Measurements from ENCODE around the gene SLC39A8. TPM values are rescaled to one million over a fixed set of nuclear protein-coding genes. Genes with fewer than 3 reads are reported as not detected.

Gene SLC39A8
- total and polyA plus RNA-seq, 11 donors = 1.6 to 51.3 (median 2.9) TPM

GRCh38 chr4:102341201-102341600 is 4.1 kb downstream of the SLC39A8 start:
- no peaks in the 10 kb centered on the region for H3K9me3 ChIP-seq
- H3K27me3 ChIP-seq = no peaks in the 10 kb centered on the region
- H3K4me3 ChIP-seq = no peak overlapping the region
- no peak for DNase-seq
- no peaks in the 10 kb centered on the region for H3K36me3 ChIP-seq
- no peak overlapping the region for H3K27ac ChIP-seq
- ATAC-seq = no peak
- intact Hi-C loops (cut with DNase I) = loop anchor here in 3 of 10 donors (10.0 kb wide), 4 partner anchors 94 to 674 kb away; partner anchors contain the start of genes NFKB1 (in 1 of the 3) and SLC9B1 (in 1 of the 3)
- H3K4me1 ChIP-seq = peaks cover 0 to 49% (median 7%) of the 10 kb centered on the region in 12 donors
- TF ChIP-seq CTCF (IDR thresholded peaks at IDR 0.05) (no peak), POLR2A (IDR thresholded peaks at IDR 0.05) (no peak)

- WGBS, 4 donors = 90 to 100% (median 96%) methylated on average over 1 of the region's 1 CpG
- Histone ChIP-seq H3K27ac (no peak overlapping the region), H3K36me3 (no peaks in the 10 kb centered on the region), H3K9me3 (no peaks in the 10 kb centered on the region), H3K4me3 (no peak overlapping the region), H3K4me1 (peaks cover 0 to 38% (median 3%) of the 10 kb centered on the region in 12 donors), H3K27me3 (no peaks in the 10 kb centered on the region)
- TF ChIP-seq POLR2A (IDR thresholded peaks at IDR 0.05) (no peak), CTCF (IDR thresholded peaks at IDR 0.05) (no peak)
- intact Hi-C loops (cut with DNase I) = no loop called here
- ATAC-seq (no peak), DNase-seq (no peak)
These were observed 6.3 kb downstream of the SLC39A8 start for GRCh38 chr4:102339018-102339417.

GRCh38 chr4:102338405-102338804 is 6.9 kb downstream of the SLC39A8 start:
- H3K4me1 ChIP-seq = peaks cover 0 to 32% (median 0%) of the 10 kb centered on the region in 12 donors
- H3K4me3 ChIP-seq = no peak overlapping the region
- no peaks in the 10 kb centered on the region for H3K36me3 ChIP-seq
- no peak overlapping the region for H3K27ac ChIP-seq
- no peaks in the 10 kb centered on the region for H3K27me3 ChIP-seq
- ATAC-seq = no peak
- DNase-seq = no peak
- TF ChIP-seq CTCF (IDR thresholded peaks at IDR 0.05) = no peak
- no peak for TF ChIP-seq POLR2A (IDR thresholded peaks at IDR 0.05)
- H3K9me3 ChIP-seq = no peaks in the 10 kb centered on the region
- intact Hi-C loops (cut with DNase I) = no loop called here
- WGBS, 4 donors = 96 to 98% (median 97%) methylated on average over 8 of the region's 8 CpGs

- Histone ChIP-seq H3K27me3 (no peaks in the 10 kb centered on the region), H3K9me3 (no peaks in the 10 kb centered on the region), H3K36me3 (no peaks in the 10 kb centered on the region), H3K4me1 (peaks cover 0 to 5% (median 0%) of the 10 kb centered on the region in 12 donors), H3K4me3 (no peak overlapping the region), H3K27ac (no peak overlapping the region)
- TF ChIP-seq POLR2A (IDR thresholded peaks at IDR 0.05) (no peak), CTCF (IDR thresholded peaks at IDR 0.05) (no peak)
- DNase-seq (no peak), ATAC-seq (no peak)
- intact Hi-C loops (cut with DNase I) = no loop called here
- 95 to 98% (median 96%) methylated on average over 2 of the region's 2 CpGs for WGBS, 4 donors
These were observed 9.7 kb downstream of the SLC39A8 start for GRCh38 chr4:102335616-102336015.

All from heart left ventricle (tissue), 16 donors.